PFSK-1 (cell line): ENCODE measurements around the gene ITGBL1.

Source experiments
- FOXP2 ChIP-seq: optimal IDR thresholded peaks from 2 replicates; pipeline ENCODE3; 2011; ENCODE audit warnings: borderline replicate concordance, control low read depth, inconsistent platforms; ENCODE audit not compliant: insufficient read depth; ENCODE audit errors: extremely low read length, extremely low read depth
- POLR2AphosphoS5 ChIP-seq: IDR thresholded peaks from 2 replicates; pipeline ENCODE4 v1.6.1; 2012; ENCODE audit warnings: low read depth, mild to moderate bottlenecking, control low read depth, low read length, moderate library complexity
- REST ChIP-seq, 2 experiments: IDR thresholded peaks; 2 replicates each; pipeline versions ENCODE4 v1.6.1 to v1.8.0; 2011 to 2012; ENCODE audit warnings: low read depth in 2 of 2, low read length in 2 of 2, control low read depth in 1 of 2, inconsistent platforms in 1 of 2, mild to moderate bottlenecking in 1 of 2, moderate library complexity in 1 of 2; ENCODE audit not compliant: insufficient read depth in 1 of 2
- SIN3A ChIP-seq: IDR thresholded peaks from 2 replicates; pipeline ENCODE4 v1.6.1; 2012; ENCODE audit warnings: mild to moderate bottlenecking, low read length, moderate library complexity, borderline replicate concordance; ENCODE audit not compliant: insufficient read depth
- TAF1 ChIP-seq: IDR thresholded peaks from 2 replicates; pipeline ENCODE4 v1.6.1; 2012; ENCODE audit warnings: low read length, control low read depth, borderline replicate concordance; ENCODE audit not compliant: insufficient read depth

ITGBL1 gene

GRCh38 chr13:101728021-101728420 lies 275.5 kb downstream of the ITGBL1 start:
- no peak for TF ChIP-seq REST (IDR thresholded peaks at IDR 0.05; ENCODE audit: insufficient read depth in 1 of 2, low read depth in 2 of 2, low read length in 2 of 2)
- TF ChIP-seq POLR2AphosphoS5, result no peak
- TF ChIP-seq SIN3A, result no peak
- TF ChIP-seq FOXP2, result no peak
- TF ChIP-seq TAF1, result no peak

GRCh38 chr13:101728615-101729014 lies 276.1 kb downstream of the ITGBL1 start:
- TF ChIP-seq REST (IDR thresholded peaks at IDR 0.05; ENCODE audit: insufficient read depth in 1 of 2, low read depth in 2 of 2, low read length in 2 of 2) (no peak), FOXP2 (no peak), POLR2AphosphoS5 (no peak), SIN3A (no peak), TAF1 (no peak)

GRCh38 chr13:101730420-101731000 lies 278.0 kb downstream of the ITGBL1 start:
- TF ChIP-seq FOXP2 (no peak), SIN3A (no peak), TAF1 (no peak), REST (IDR thresholded peaks at IDR 0.05; ENCODE audit: insufficient read depth in 1 of 2, low read depth in 2 of 2, low read length in 2 of 2) (no peak), POLR2AphosphoS5 (no peak)

- TF ChIP-seq FOXP2 (no peak), SIN3A (no peak), POLR2AphosphoS5 (no peak), REST (IDR thresholded peaks at IDR 0.05; ENCODE audit: insufficient read depth in 1 of 2, low read depth in 2 of 2, low read length in 2 of 2) (no peak), TAF1 (no peak)
These were observed 284.1 kb downstream of the ITGBL1 start for GRCh38 chr13:101736566-101736965.

GRCh38 chr13:101738336-101738735 lies 285.9 kb downstream of the ITGBL1 start:
- TF ChIP-seq TAF1 (no peak), FOXP2 (no peak), REST (IDR thresholded peaks at IDR 0.05; ENCODE audit: insufficient read depth in 1 of 2, low read depth in 2 of 2, low read length in 2 of 2) (no peak), POLR2AphosphoS5 (no peak), SIN3A (no peak)
